ENCODE measurements around the gene SLC32A1.
A peak's percentile ranks its signal among the peaks of the same experiment; 100 is the strongest.

The SLC32A1 gene

DNA sequence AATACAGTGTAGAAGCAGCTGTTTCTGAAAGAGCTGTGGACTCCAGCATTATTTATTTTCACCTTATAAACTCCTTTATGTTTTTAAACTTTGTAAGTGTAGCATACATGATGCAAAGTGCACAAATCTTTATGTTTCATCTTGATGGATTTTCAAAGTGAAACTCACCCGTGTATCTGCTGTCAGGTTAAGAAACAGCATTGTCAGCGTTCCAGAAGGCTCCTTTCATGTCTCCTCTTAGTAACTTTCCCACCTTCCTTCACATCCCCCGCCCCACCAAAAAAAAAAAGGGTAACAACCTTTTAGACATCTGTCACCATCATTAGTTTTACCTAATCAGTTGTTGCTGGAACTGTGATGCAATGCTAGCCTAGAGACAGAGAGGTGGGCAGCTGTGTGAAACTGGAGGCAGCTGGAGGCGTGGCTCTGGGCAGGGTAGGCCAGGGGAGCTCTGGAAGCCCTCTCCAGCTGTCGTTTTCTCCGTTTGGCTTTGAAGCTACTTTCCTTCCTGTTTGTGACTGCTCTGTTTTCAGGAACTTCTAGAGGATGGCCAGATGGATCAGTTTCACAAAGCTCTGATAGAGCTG, 31.1 kb downstream of the SLC32A1 start:
- no peak for DNase-seq

GRCh38 chr20:38757145-38757775, 33.0 kb downstream of the SLC32A1 start:
- DNase-seq: no peak

- DNase-seq: no peak
These were observed 34.8 kb downstream of the SLC32A1 start for GRCh38 chr20:38759106-38759505.

GRCh38 chr20:38760978-38761377, 36.7 kb downstream of the SLC32A1 start:
- no peak for DNase-seq

GRCh38 chr20:38762174-38762573, 37.9 kb downstream of the SLC32A1 start:
- no peak for DNase-seq

DNA sequence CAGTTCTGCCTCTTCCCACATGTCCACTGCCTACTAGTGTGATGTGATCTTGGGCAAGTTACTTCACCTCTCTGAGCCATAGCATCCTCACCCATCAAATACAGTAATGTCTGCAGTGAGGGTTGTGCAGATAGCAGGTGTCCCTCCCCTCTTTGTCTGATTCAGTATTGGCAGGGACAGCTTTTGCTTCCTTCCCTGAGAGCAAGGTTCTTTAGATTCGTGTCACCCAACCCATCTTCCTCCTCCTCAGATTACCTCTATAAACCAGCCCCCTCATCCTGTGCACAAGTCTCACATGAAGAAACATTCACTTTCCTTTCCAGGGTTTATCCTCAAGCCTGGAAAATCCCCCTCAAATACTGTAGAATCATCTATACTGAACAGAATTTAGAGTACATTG, 39.3 kb downstream of the SLC32A1 start:
- no peak for DNase-seq

GRCh38 chr20:38764567-38765318, 40.5 kb downstream of the SLC32A1 start:
- DNase-seq: peak; percentile 28 to 29

DNA sequence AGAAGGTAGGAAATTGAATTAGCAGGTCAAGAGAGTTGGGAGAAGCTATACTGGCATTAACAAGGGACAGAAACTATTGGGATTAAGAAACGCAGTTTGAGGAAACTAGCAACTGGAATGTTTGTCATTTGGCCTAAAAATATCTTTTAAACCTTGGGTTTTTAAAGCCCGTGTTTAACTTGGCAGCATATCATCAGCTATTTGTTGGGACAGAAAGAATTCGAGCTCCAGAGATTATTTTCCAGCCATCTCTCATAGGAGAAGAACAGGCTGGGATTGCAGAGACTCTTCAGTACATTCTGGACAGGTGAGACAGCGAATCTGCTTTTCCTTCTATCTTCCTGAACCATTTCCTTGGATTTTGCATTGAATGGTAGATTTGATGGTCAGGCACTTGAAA, 41.8 kb downstream of the SLC32A1 start:
- no peak for DNase-seq

DNA sequence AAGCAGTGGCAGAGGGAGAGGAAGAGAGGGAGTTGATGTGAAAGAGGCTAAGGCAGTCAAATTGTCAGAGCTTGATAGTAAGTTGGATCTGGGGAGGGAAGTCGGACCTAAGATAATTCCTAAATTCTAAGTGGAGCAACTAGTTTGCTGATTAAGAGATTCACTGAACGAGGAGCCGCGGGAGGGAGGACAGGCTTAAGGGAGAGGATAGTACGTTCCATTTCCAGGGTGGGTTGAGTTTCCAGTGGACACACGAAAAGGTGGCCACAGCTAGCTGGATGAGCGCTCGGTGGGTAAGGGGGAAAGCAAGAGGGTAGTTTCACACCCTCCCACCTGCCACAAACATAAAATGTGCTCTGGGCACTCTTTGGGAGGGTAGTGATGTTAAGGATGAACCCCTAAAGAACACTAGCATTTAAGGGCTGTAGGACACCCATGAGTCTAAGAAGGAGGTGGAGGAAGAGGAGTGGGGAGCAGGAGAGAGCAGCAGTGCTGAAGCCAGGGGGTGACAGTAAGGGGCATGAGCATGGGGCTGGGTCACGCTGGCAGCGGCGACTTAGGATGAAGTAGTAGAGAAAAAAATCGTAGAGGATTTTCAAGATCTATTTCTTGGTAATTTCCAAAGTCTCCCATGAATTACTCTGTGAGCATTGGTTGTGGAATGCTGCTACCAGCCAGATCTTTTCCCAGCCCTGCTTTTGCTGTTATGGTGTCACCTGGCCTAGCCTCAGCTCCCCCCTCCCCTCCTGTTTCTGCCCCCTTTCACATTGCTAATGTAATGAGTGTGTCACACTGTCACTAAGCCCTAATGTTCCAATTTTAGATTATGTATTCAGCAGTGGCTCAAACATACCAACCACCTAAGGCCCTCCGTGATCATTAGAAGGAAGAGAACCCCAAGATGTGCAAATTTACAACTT, 45.4 kb downstream of the SLC32A1 start:
- no peak for DNase-seq

- no peak for DNase-seq
These were observed 46.3 kb downstream of the SLC32A1 start for GRCh38 chr20:38770546-38770945.

GRCh38 chr20:38770970-38771369, 46.7 kb downstream of the SLC32A1 start:
- DNase-seq: no peak

- no peak for DNase-seq
These were observed 47.3 kb downstream of the SLC32A1 start for GRCh38 chr20:38771621-38772020.

DNA sequence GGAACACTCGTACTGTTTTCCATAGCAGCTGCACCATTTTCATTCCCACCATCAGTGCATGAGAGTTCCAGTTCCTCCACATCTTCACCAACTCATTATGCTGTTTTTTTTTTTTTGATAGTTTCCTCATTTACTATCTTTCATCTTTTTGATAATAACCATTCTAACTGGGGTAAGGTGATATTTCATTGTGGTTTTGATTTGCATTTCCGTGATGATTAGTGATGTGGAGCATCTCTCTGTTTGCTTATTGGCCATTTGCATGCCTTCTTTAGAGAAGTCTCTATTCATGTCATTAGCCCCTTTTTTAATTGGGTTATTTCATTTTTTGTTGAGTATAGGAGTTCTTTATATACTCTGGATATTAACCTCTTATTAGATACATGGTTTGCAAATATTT, 49.9 kb downstream of the SLC32A1 start:
- no peak for DNase-seq

- DNase-seq: no peak
These were observed 52.1 kb downstream of the SLC32A1 start for GRCh38 chr20:38776363-38776762.
